ENCODE results near the gene FAIM. TPM values are rescaled to one million over a fixed set of nuclear protein-coding genes. Genes with fewer than 3 reads are reported as not detected.
"Not testable (repeated sequence)": the region's sequence is repeated elsewhere in the genome, so short reads cannot be mapped to it uniquely, and the experiment has no call there.

FAIM gene
- total and polyA plus RNA-seq, 7 donors: 2.1 to 3.5 (median 2.4) TPM

GRCh38 chr3:138567403-138567802, 41.2 kb upstream of the FAIM start:
- Histone ChIP-seq H3K4me1 (no peaks in the 10 kb centered on the region), H3K27ac (no peak overlapping the region), H3K9me3 (no peaks in the 10 kb centered on the region), H3K4me3 (no peak overlapping the region), H3K27me3 (ENCODE audit: insufficient read depth in 3 of 3, low read length in 2 of 3) (no peaks in the 10 kb centered on the region), H3K36me3 (ENCODE audit: insufficient read depth in 1 of 2, low read depth in 1 of 2) (peaks cover 0 to 8% of the 10 kb centered on the region in 2 donors)
- no peak for ATAC-seq
- TF ChIP-seq CTCF (IDR thresholded peaks at IDR 0.05): no peak
- DNase-seq: no peak
- intact Hi-C loops (cut with DNase I): no loop called here

- no peaks in the 10 kb centered on the region for H3K27me3 ChIP-seq (ENCODE audit: insufficient read depth in 3 of 3, low read length in 2 of 3)
- no peaks in the 10 kb centered on the region for H3K4me1 ChIP-seq
- no peaks in the 10 kb centered on the region for H3K9me3 ChIP-seq
- no peak overlapping the region for H3K4me3 ChIP-seq
- WGBS, 3 donors: 75 to 84% (median 78%) methylated on average over 2 of the region's 2 CpGs
- TF ChIP-seq CTCF (IDR thresholded peaks at IDR 0.05): no peak
- intact Hi-C loops (cut with DNase I): no loop called here
- no peak overlapping the region for H3K27ac ChIP-seq
- ATAC-seq (no peak), DNase-seq (no peak)
- peaks cover 0 to 10% of the 10 kb centered on the region in 2 donors for H3K36me3 ChIP-seq (ENCODE audit: insufficient read depth in 1 of 2, low read depth in 1 of 2)
Measured at GRCh38 chr3:138569090-138569489, 39.5 kb upstream of the FAIM start.

- ATAC-seq; DNase-seq; H3K4me1 ChIP-seq; H3K9me3 ChIP-seq; H3K27ac ChIP-seq; H3K27me3 ChIP-seq (ENCODE audit: insufficient read depth in 3 of 3, low read length in 2 of 3); intact Hi-C loops (cut with DNase I); H3K4me3 ChIP-seq: not testable (repeated sequence)
- 91 to 96% (median 96%) methylated on average over 8 of the region's 8 CpGs for WGBS, 3 donors
- H3K36me3 ChIP-seq (ENCODE audit: insufficient read depth in 1 of 2, low read depth in 1 of 2): peaks cover 0 to 10% of the 10 kb centered on the region in 2 donors
Measured at GRCh38 chr3:138569624-138570023, 38.9 kb upstream of the FAIM start.

- H3K4me3 ChIP-seq: no peak overlapping the region
- 94 to 97% (median 95%) methylated on average over 1 of the region's 1 CpG for WGBS, 3 donors
- intact Hi-C loops (cut with DNase I): no loop called here
- DNase-seq (no peak), ATAC-seq (no peak)
- TF ChIP-seq CTCF (IDR thresholded peaks at IDR 0.05): no peak
- H3K27me3 ChIP-seq (ENCODE audit: insufficient read depth in 3 of 3, low read length in 2 of 3): no peaks in the 10 kb centered on the region
- H3K4me1 ChIP-seq: no peaks in the 10 kb centered on the region
- H3K36me3 ChIP-seq (ENCODE audit: insufficient read depth in 1 of 2, low read depth in 1 of 2): peaks cover 0 to 10% of the 10 kb centered on the region in 2 donors
- no peaks in the 10 kb centered on the region for H3K9me3 ChIP-seq
- H3K27ac ChIP-seq: no peak overlapping the region
Measured at GRCh38 chr3:138573138-138573537, 35.4 kb upstream of the FAIM start.

GRCh38 chr3:138578141-138578540, 30.4 kb upstream of the FAIM start:
- intact Hi-C loops (cut with DNase I): no loop called here
- TF ChIP-seq CTCF (IDR thresholded peaks at IDR 0.05): no peak
- no peaks in the 10 kb centered on the region for H3K4me1 ChIP-seq
- H3K27ac ChIP-seq: no peak overlapping the region
- no peaks in the 10 kb centered on the region for H3K9me3 ChIP-seq
- no peak overlapping the region for H3K4me3 ChIP-seq
- WGBS, 3 donors: 80 to 84% (median 82%) methylated on average over 4 of the region's 4 CpGs
- H3K36me3 ChIP-seq (ENCODE audit: insufficient read depth in 1 of 2, low read depth in 1 of 2): no peaks in the 10 kb centered on the region
- ATAC-seq: no peak
- no peaks in the 10 kb centered on the region for H3K27me3 ChIP-seq (ENCODE audit: insufficient read depth in 3 of 3, low read length in 2 of 3)
- DNase-seq: no peak
